NT2/D1 (cell line): ENCODE measurements around the gene MYOC.

Source experiments
- DNase-seq: peaks from one replicate; pipeline ENCODE4 v3.0.0-alpha.2; 2011; ENCODE audit warnings: low read depth, low spot score
- H3K27me3 ChIP-seq: 2 replicates; pipeline ENCODE4 v1.6.0; 2011; ENCODE audit warnings: mild to moderate bottlenecking; ENCODE audit not compliant: insufficient read length, insufficient read depth
- H3K36me3 ChIP-seq: 2 replicates; pipeline ENCODE4 v1.6.1; 2011; ENCODE audit warnings: mild to moderate bottlenecking, low read length, mixed read lengths; ENCODE audit not compliant: insufficient read depth, insufficient read length
- H3K4me1 ChIP-seq: 2 replicates; pipeline ENCODE4 v1.5.1; 2011; ENCODE audit not compliant: insufficient read depth, insufficient read length
- H3K4me3 ChIP-seq: 2 replicates; pipeline ENCODE4 v1.5.1; 2011; ENCODE audit warnings: low read depth; ENCODE audit not compliant: insufficient read length
- H3K9ac ChIP-seq: 2 replicates; pipeline ENCODE4 v1.6.0; 2011; ENCODE audit warnings: low read depth; ENCODE audit not compliant: insufficient read length
- H3K9me3 ChIP-seq: 2 replicates; pipeline ENCODE4 v1.5.1; 2011; ENCODE audit warnings: mild to moderate bottlenecking, low read length; ENCODE audit not compliant: insufficient read depth
- SUZ12 ChIP-seq: IDR thresholded peaks from 2 replicates; pipeline ENCODE4 v1.6.1; 2011; ENCODE audit not compliant: insufficient read length, insufficient read depth; ENCODE audit errors: extremely low read depth
- YY1 ChIP-seq: IDR thresholded peaks from 2 replicates; pipeline ENCODE4 v1.6.1; 2011; ENCODE audit not compliant: insufficient read length, insufficient read depth
- ZNF274 ChIP-seq: IDR thresholded peaks from 2 replicates; pipeline ENCODE4 v1.6.1; 2011; ENCODE audit warnings: mild to moderate bottlenecking, low read depth, low read length

The MYOC gene

GRCh38 chr1:171674431-171675405, 22.2 kb upstream of the MYOC start:
- no peak for DNase-seq
- Histone ChIP-seq H3K27me3 (no peaks in the 10 kb centered on the region), H3K36me3 (no peaks in the 10 kb centered on the region), H3K4me3 (no peak overlapping the region), H3K9me3 (no peaks in the 10 kb centered on the region), H3K9ac (no peak overlapping the region), H3K4me1 (no peaks in the 10 kb centered on the region)
- no peak for TF ChIP-seq ZNF274
- TF ChIP-seq SUZ12 = no peak
- no peak for TF ChIP-seq YY1

GRCh38 chr1:171670739-171671138, 18.3 kb upstream of the MYOC start:
- TF ChIP-seq ZNF274 (no peak), SUZ12 (no peak), YY1 (no peak)
- no peaks in the 10 kb centered on the region for H3K4me1 ChIP-seq
- no peak for DNase-seq
- H3K9ac ChIP-seq = no peak overlapping the region
- H3K4me3 ChIP-seq = no peak overlapping the region
- H3K27me3 ChIP-seq = no peaks in the 10 kb centered on the region
- no peaks in the 10 kb centered on the region for H3K9me3 ChIP-seq
- no peaks in the 10 kb centered on the region for H3K36me3 ChIP-seq

- H3K4me1 ChIP-seq = peaks cover 3% of the 10 kb centered on the region
- TF ChIP-seq SUZ12 (no peak), ZNF274 (no peak), YY1 (no peak)
- H3K9me3 ChIP-seq = no peaks in the 10 kb centered on the region
- H3K9ac ChIP-seq = no peak overlapping the region
- no peaks in the 10 kb centered on the region for H3K36me3 ChIP-seq
- no peak for DNase-seq
- no peak overlapping the region for H3K4me3 ChIP-seq
- H3K27me3 ChIP-seq = no peaks in the 10 kb centered on the region
Observed at GRCh38 chr1:171668372-171668771, 15.9 kb upstream of the MYOC start.

- DNase-seq = no peak
- Histone ChIP-seq H3K4me1 (peaks cover 3% of the 10 kb centered on the region), H3K9me3 (no peaks in the 10 kb centered on the region), H3K4me3 (no peak overlapping the region), H3K27me3 (no peaks in the 10 kb centered on the region), H3K9ac (no peak overlapping the region), H3K36me3 (no peaks in the 10 kb centered on the region)
- TF ChIP-seq YY1 = no peak
Observed at GRCh38 chr1:171666114-171666769, 13.8 kb upstream of the MYOC start.

GRCh38 chr1:171664976-171665375, 12.5 kb upstream of the MYOC start:
- Histone ChIP-seq H3K9me3 (no peaks in the 10 kb centered on the region), H3K9ac (no peak overlapping the region), H3K4me1 (peaks cover 3% of the 10 kb centered on the region), H3K27me3 (no peaks in the 10 kb centered on the region), H3K4me3 (no peak overlapping the region), H3K36me3 (no peaks in the 10 kb centered on the region)
- DNase-seq = no peak
- TF ChIP-seq ZNF274 (no peak), YY1 (no peak)

- Histone ChIP-seq H3K4me3 (no peak overlapping the region), H3K27me3 (no peaks in the 10 kb centered on the region), H3K9me3 (no peaks in the 10 kb centered on the region), H3K9ac (no peak overlapping the region), H3K4me1 (peaks cover 3% of the 10 kb centered on the region), H3K36me3 (no peaks in the 10 kb centered on the region)
- no peak for DNase-seq
- no peak for TF ChIP-seq SUZ12
- TF ChIP-seq ZNF274 = no peak
- no peak for TF ChIP-seq YY1
Observed at GRCh38 chr1:171663854-171664575, 11.5 kb upstream of the MYOC start.

GRCh38 chr1:171663036-171663853, 10.8 kb upstream of the MYOC start:
- Histone ChIP-seq H3K4me3 (no peak overlapping the region), H3K27me3 (no peaks in the 10 kb centered on the region), H3K9ac (no peak overlapping the region), H3K9me3 (no peaks in the 10 kb centered on the region), H3K4me1 (peaks cover 3% of the 10 kb centered on the region), H3K36me3 (no peaks in the 10 kb centered on the region)
- no peak for TF ChIP-seq SUZ12
- no peak for TF ChIP-seq YY1
- TF ChIP-seq ZNF274 = no peak
- no peak for DNase-seq
